ENCODE data around the gene ADRA2C. TPM values are rescaled to one million over a fixed set of nuclear protein-coding genes. Genes with fewer than 3 reads are reported as not detected.
A peak's percentile ranks its signal among the peaks of the same experiment; 100 is the strongest.

The ADRA2C gene
- total and polyA plus RNA-seq, 2 of the 13 experiments (the other 11 are each of a cell fraction or from before 2014, with no cell fraction given): 15.4 to 69.7 TPM

- TF ChIP-seq AKNA (CRISPR knock-in tag; IDR thresholded peaks at IDR 0.05; ENCODE audit: borderline replicate concordance) (no peak), ZBTB7B (CRISPR knock-in tag; IDR thresholded peaks at IDR 0.05) (no peak), ZNF720 (CRISPR knock-in tag; IDR thresholded peaks at IDR 0.05) (no peak)
These were observed 17.9 kb upstream of the ADRA2C start (continued) for GRCh38 chr4:3748136-3748898.

- Histone ChIP-seq H3K4me3 (replicated peaks in 1 of 3; ENCODE audit: insufficient read depth in 1 of 3, low read depth in 2 of 3, low read length in 3 of 3) (no peak overlapping the region), H3K9me3 (ENCODE audit: low read length) (no peaks in the 10 kb centered on the region), H2AFZ (ENCODE audit: low read length) (no peak overlapping the region), H3K9ac (ENCODE audit: insufficient read depth, low read depth, low read length) (no peak overlapping the region), H3K27ac (ENCODE audit: extremely low read length, insufficient read depth, low read length) (no peak overlapping the region), H3K4me2 (ENCODE audit: low read depth, low read length) (no peak overlapping the region), H3K4me1 (ENCODE audit: insufficient read depth, low read length) (peaks cover 20% of the 10 kb centered on the region), H3K36me3 (replicated peaks in 1 of 2; ENCODE audit: control insufficient read depth in 1 of 2, insufficient read depth in 2 of 2, low read length in 2 of 2) (no peaks in the 10 kb centered on the region), H4K20me1 (ENCODE audit: insufficient read depth, low read length) (no peaks in the 10 kb centered on the region), H3K27me3 (ENCODE audit: control insufficient read depth in 1 of 2, insufficient read depth in 2 of 2, low read length in 2 of 2) (peaks cover 13 to 79% of the 10 kb centered on the region in 2 experiments), H3K79me2 (ENCODE audit: insufficient read depth, low read length) (no peaks in the 10 kb centered on the region)
- WGBS (ENCODE audit: low lambda C conversion rate): no CpG with 5 or more reads among the region's 12 CpGs
- ATAC-seq: no peak
- DNase-seq (ENCODE audit: low spot score): no peak
- no TSS peak for BruUV-seq (replicated peaks)
- ChIA-PET CTCF (ENCODE audit: low intra/inter-chr PET ratio, low total read pairs) (no interaction called here), POLR2A (no interaction called here)
- FAIRE-seq: no peak
- in situ Hi-C loops (cut with HindIII; ENCODE audit: extremely low pct_ligation_motif_present, low pct_unique_long_range_greater_than_20kb): no loop called here
- intact Hi-C loops (cut with micrococcal nuclease; ENCODE audit: unreplicated experiment): no loop called here
- TF ChIP-seq SRY (CRISPR knock-in tag; IDR thresholded peaks at IDR 0.05): no peak
- TF ChIP-seq JDP2 (CRISPR knock-in tag; IDR thresholded peaks at IDR 0.05; ENCODE audit: borderline replicate concordance): no peak
- TF ChIP-seq STAG1 (CRISPR knock-in tag; IDR thresholded peaks at IDR 0.05): peak; percentile 43
- no peak for TF ChIP-seq FOXM1 (CRISPR knock-in tag; IDR thresholded peaks at IDR 0.05)
- no peak for TF ChIP-seq MIER3 (CRISPR knock-in tag; IDR thresholded peaks at IDR 0.05; ENCODE audit: borderline replicate concordance)
- no peak for TF ChIP-seq ZNF318 (CRISPR knock-in tag; IDR thresholded peaks at IDR 0.05)
These were observed 17.1 kb upstream of the ADRA2C start for GRCh38 chr4:3749081-3749480.

Data from HepG2 (cell line).